ENCODE results near the gene KCNMB1. TPM values are rescaled to one million over a fixed set of nuclear protein-coding genes. Genes with fewer than 3 reads are reported as not detected.

KCNMB1 gene
- total RNA-seq: 0.54 and 0.66 TPM in 2 replicates

GRCh38 chr5:170388818-170389549, at the start of gene KCNMB1:
Gene KCNMB1, minus strand, starts transcription at chr5:170389367. Its CDS starts 3,920 bp downstream, at chr5:170385447.

Other genes starting within 250 kb of the KCNMB1 start
- gene C5orf58, start 156.4 kb downstream of the KCNMB1 start, total RNA-seq: not detected in 2 replicates
- gene LCP2, start 91.6 kb downstream of the KCNMB1 start, total RNA-seq: not detected in 2 replicates
- not detected in 2 replicates for gene KCNIP1, start 114.7 kb upstream of the KCNMB1 start, total RNA-seq

Measured in endothelial cell of coronary artery (primary cell).